ENCODE results near the gene DLGAP4.

DNA sequence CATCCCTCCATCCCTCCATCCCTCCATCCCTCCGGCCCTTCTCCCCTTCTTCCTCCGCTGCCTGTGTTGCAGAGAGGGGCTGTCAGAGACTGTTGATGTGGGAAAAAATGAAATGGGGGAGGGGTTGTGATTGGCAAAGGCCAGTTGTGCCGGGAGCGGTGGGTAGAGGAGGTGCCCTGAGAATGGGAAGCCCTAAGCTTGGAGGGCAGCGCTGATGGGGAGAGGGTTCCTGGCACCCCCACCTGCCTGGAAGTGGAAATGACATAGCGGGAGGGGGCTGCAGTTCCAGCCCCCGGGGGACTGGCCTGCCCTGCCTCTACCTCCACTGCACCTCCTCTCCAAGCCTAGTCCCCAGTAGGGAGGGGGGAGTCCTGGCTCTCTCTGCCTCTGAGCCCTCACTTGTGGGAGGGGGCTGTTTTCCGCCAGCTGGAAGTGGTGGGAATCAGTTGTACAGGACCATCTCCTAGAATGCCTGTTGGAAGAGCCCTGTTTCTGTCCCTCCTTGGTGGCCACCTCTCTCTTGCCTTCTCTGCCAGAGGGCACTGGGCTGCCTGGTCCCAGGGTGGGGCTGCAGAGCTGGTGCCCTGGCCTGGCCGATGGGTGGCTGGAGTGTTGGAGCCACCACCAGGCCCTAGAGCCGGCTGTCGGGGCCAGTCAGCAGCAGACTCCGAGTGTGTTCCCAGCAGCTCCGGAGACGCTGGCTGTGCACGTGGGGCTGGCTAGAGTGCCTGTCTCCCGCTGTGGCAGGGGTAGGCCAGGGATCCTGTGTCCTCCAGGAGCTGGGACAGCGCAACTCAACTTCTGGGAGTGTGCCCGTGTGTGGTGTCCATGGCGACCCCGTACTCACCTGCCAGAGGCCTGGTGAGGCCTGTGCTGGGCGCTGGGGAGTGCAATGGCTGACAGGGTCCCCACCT lies 1.5 kb downstream of the DLGAP4 start:
- TF ChIP-seq, protein P1, sequence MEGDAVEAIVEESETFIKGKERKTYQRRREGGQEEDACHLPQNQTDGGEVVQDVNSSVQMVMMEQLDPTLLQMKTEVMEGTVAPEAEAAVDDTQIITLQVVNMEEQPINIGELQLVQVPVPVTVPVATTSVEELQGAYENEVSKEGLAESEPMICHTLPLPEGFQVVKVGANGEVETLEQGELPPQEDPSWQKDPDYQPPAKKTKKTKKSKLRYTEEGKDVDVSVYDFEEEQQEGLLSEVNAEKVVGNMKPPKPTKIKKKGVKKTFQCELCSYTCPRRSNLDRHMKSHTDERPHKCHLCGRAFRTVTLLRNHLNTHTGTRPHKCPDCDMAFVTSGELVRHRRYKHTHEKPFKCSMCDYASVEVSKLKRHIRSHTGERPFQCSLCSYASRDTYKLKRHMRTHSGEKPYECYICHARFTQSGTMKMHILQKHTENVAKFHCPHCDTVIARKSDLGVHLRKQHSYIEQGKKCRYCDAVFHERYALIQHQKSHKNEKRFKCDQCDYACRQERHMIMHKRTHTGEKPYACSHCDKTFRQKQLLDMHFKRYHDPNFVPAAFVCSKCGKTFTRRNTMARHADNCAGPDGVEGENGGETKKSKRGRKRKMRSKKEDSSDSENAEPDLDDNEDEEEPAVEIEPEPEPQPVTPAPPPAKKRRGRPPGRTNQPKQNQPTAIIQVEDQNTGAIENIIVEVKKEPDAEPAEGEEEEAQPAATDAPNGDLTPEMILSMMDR (IDR thresholded peaks at IDR 0.05; ENCODE audit: insufficient read depth, low read length, poor library complexity, severe bottlenecking), result no peak
- TF ChIP-seq EZH2phosphoT487 (conservative IDR thresholded peaks at IDR 0.05; ENCODE audit: low read length), result no peak
